ENCODE data around the gene CCDC102B. TPM values are rescaled to one million over a fixed set of nuclear protein-coding genes. Genes with fewer than 3 reads are reported as not detected.

The CCDC102B gene
- total and polyA plus RNA-seq, 2 experiments from 2014 or later: 1.3 to 2.1 TPM

DNA sequence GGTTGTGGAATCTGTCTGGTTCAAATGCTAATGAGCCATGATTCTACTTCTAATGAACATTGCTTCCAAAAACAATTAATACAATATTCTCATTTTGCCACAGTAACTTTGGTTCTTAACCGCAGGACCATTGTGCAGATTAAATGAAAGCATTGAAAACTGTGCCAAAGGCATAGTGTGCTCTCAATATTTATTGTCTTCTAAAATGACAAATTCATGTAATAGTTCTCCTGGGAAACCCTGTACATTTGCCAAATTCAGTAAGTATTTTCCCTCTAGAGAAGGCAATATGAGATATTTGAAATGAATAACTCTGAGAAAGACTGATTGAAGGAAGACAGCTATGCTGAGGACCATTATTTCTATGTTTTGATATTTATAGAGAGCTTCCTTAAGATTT is 246.3 kb downstream of the CCDC102B start (continued):
- TF ChIP-seq STAT1 (IDR thresholded peaks at IDR 0.05; ENCODE audit: unreplicated experiment) (no peak), ZNF331 (CRISPR knock-in tag; IDR thresholded peaks at IDR 0.05; ENCODE audit: low read depth) (no peak)
- TF ChIP-seq, protein P1, sequence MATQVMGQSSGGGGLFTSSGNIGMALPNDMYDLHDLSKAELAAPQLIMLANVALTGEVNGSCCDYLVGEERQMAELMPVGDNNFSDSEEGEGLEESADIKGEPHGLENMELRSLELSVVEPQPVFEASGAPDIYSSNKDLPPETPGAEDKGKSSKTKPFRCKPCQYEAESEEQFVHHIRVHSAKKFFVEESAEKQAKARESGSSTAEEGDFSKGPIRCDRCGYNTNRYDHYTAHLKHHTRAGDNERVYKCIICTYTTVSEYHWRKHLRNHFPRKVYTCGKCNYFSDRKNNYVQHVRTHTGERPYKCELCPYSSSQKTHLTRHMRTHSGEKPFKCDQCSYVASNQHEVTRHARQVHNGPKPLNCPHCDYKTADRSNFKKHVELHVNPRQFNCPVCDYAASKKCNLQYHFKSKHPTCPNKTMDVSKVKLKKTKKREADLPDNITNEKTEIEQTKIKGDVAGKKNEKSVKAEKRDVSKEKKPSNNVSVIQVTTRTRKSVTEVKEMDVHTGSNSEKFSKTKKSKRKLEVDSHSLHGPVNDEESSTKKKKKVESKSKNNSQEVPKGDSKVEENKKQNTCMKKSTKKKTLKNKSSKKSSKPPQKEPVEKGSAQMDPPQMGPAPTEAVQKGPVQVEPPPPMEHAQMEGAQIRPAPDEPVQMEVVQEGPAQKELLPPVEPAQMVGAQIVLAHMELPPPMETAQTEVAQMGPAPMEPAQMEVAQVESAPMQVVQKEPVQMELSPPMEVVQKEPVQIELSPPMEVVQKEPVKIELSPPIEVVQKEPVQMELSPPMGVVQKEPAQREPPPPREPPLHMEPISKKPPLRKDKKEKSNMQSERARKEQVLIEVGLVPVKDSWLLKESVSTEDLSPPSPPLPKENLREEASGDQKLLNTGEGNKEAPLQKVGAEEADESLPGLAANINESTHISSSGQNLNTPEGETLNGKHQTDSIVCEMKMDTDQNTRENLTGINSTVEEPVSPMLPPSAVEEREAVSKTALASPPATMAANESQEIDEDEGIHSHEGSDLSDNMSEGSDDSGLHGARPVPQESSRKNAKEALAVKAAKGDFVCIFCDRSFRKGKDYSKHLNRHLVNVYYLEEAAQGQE (IDR thresholded peaks at IDR 0.05; ENCODE audit: unreplicated experiment): no peak

DNA sequence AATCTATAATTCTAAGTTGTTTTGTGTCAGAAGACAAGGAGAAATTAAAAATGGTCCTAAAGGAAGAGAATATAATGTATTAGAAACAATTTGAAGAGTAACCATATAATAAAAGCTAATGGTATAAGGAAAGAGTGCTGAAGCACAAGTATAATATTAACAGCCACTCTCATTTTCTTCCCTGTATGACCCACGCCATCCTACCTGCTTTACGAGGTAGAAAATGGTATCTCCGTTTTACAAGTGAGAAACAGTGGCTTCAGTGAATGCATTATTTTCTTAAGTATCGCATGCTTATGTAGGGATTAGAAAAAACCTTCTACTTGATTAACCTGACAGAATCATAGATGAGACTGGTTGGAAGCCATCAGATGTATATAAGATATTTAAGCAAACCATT is 266.2 kb downstream of the CCDC102B start:
- Histone ChIP-seq H4K20me1 (replicated peaks; ENCODE audit: insufficient read depth) (no peaks in the 10 kb centered on the region), H3K79me2 (replicated peaks; ENCODE audit: insufficient read depth) (no peaks in the 10 kb centered on the region), H3K4me2 (no peak overlapping the region), H3K36me3 (ENCODE audit: insufficient read depth) (no peaks in the 10 kb centered on the region), H3K9me2 (ENCODE audit: insufficient read depth) (no peaks in the 10 kb centered on the region), H3K27me3 (ENCODE audit: insufficient read depth) (no peaks in the 10 kb centered on the region), H3K4me1 (ENCODE audit: insufficient read depth) (no peaks in the 10 kb centered on the region), H3F3A (replicated peaks; ENCODE audit: low read depth) (no peaks in the 10 kb centered on the region), H2AFZ (no peak overlapping the region), H3K4me3 (no peak overlapping the region), H3K27ac (ENCODE audit: low read depth) (no peak overlapping the region)
- Mint-ChIP-seq H3K9me3 (no peaks in the 10 kb centered on the region), H3K36me3 (ENCODE audit: low read depth) (no peaks in the 10 kb centered on the region), H3K4me3 (no peak overlapping the region), H3K27ac (no peak overlapping the region), H3K27me3 (ENCODE audit: insufficient read depth, low read depth, poor library complexity) (no peaks in the 10 kb centered on the region), H3K4me1 (no peaks in the 10 kb centered on the region)
- ATAC-seq (no peak), DNase-seq (ENCODE audit: low spot score) (no peak)
- TF ChIP-seq JUNB (IDR thresholded peaks at IDR 0.05; ENCODE audit: unreplicated experiment): no peak
- no peak for TF ChIP-seq POLR2AphosphoS5 (IDR thresholded peaks at IDR 0.05; ENCODE audit: low read depth)
- TF ChIP-seq, protein P2, sequence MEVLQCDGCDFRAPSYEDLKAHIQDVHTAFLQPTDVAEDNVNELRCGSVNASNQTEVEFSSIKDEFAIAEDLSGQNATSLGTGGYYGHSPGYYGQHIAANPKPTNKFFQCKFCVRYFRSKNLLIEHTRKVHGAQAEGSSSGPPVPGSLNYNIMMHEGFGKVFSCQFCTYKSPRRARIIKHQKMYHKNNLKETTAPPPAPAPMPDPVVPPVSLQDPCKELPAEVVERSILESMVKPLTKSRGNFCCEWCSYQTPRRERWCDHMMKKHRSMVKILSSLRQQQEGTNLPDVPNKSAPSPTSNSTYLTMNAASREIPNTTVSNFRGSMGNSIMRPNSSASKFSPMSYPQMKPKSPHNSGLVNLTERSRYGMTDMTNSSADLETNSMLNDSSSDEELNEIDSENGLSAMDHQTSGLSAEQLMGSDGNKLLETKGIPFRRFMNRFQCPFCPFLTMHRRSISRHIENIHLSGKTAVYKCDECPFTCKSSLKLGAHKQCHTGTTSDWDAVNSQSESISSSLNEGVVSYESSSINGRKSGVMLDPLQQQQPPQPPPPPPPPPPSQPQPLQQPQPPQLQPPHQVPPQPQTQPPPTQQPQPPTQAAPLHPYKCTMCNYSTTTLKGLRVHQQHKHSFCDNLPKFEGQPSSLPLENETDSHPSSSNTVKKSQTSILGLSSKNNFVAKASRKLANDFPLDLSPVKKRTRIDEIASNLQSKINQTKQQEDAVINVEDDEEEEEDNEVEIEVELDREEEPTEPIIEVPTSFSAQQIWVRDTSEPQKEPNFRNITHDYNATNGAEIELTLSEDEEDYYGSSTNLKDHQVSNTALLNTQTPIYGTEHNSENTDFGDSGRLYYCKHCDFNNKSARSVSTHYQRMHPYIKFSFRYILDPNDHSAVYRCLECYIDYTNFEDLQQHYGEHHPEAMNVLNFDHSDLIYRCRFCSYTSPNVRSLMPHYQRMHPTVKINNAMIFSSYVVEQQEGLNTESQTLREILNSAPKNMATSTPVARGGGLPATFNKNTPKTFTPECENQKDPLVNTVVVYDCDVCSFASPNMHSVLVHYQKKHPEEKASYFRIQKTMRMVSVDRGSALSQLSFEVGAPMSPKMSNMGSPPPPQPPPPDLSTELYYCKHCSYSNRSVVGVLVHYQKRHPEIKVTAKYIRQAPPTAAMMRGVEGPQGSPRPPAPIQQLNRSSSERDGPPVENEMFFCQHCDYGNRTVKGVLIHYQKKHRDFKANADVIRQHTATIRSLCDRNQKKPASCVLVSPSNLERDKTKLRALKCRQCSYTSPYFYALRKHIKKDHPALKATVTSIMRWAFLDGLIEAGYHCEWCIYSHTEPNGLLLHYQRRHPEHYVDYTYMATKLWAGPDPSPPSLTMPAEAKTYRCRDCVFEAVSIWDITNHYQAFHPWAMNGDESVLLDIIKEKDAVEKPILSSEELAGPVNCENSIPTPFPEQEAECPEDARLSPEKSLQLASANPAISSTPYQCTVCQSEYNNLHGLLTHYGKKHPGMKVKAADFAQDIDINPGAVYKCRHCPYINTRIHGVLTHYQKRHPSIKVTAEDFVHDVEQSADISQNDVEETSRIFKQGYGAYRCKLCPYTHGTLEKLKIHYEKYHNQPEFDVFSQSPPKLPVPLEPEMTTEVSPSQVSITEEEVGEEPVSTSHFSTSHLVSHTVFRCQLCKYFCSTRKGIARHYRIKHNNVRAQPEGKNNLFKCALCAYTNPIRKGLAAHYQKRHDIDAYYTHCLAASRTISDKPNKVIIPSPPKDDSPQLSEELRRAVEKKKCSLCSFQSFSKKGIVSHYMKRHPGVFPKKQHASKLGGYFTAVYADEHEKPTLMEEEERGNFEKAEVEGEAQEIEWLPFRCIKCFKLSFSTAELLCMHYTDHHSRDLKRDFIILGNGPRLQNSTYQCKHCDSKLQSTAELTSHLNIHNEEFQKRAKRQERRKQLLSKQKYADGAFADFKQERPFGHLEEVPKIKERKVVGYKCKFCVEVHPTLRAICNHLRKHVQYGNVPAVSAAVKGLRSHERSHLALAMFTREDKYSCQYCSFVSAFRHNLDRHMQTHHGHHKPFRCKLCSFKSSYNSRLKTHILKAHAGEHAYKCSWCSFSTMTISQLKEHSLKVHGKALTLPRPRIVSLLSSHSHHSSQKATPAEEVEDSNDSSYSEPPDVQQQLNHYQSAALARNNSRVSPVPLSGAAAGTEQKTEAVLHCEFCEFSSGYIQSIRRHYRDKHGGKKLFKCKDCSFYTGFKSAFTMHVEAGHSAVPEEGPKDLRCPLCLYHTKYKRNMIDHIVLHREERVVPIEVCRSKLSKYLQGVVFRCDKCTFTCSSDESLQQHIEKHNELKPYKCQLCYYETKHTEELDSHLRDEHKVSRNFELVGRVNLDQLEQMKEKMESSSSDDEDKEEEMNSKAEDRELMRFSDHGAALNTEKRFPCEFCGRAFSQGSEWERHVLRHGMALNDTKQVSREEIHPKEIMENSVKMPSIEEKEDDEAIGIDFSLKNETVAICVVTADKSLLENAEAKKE (CRISPR knock-in tag; IDR thresholded peaks at IDR 0.05): no peak
- no peak for TF ChIP-seq CREB1 (CRISPR knock-in tag; IDR thresholded peaks at IDR 0.05; ENCODE audit: low read depth)
